HEK293 (cell line): ENCODE results near the gene TRAF3.

ENCODE experiments used
- CTCF ChIA-PET: fragments of 350-600 bp; formaldehyde crosslinking; extraction: SDS; loops from one replicate; lab custom pipeline; 2021; ENCODE audit warnings: antibody characterized with exemption; lab: Yijun Ruan, JAX
- POLR2A ChIA-PET: fragments of 300-600 bp; formaldehyde crosslinking; extraction: SDS; loops from one replicate; lab custom pipeline; 2020; ENCODE audit warnings: antibody characterized with exemption, inconsistent platforms; lab: Yijun Ruan, JAX
- H3K27ac ChIP-seq: fragments of 200-500 bp; sonication (Bioruptor generic); 2 replicates; pipeline ENCODE4 v1.5.1; 2014; ENCODE audit warnings: low read depth, low read length, control low read depth, inconsistent platforms; ENCODE audit errors: extremely low read depth
- H3K36me3 ChIP-seq, 2 experiments: fragments of 200-500 bp in 1 of 2; sonication (Bioruptor generic) in 1 of 2; 1 replicate in 1 of 2; 2 replicates in 1 of 2; pipeline ENCODE4 v1.5.1; 2014 to 2017; ENCODE audit warnings: inconsistent platforms in 2 of 2, low read length in 2 of 2; ENCODE audit not compliant: control insufficient read depth in 2 of 2, insufficient read depth in 1 of 2
- H3K4me1 ChIP-seq: fragments of 200-500 bp; sonication (Bioruptor generic); 2 replicates; pipeline ENCODE4 v1.5.1; 2014; ENCODE audit warnings: mild to moderate bottlenecking, low read length, inconsistent platforms; ENCODE audit not compliant: control insufficient read depth, insufficient read depth
- H3K4me3 ChIP-seq: 2 replicates; pipeline ENCODE4 v1.5.1; 2011; ENCODE audit warnings: low read depth, mild to moderate bottlenecking, control low read depth, low read length, moderate library complexity
- H3K9me3 ChIP-seq: fragments of 200-500 bp; sonication (Bioruptor generic); 2 replicates; pipeline ENCODE4 v1.5.1; 2014; ENCODE audit warnings: low read depth, low read length, inconsistent platforms; ENCODE audit not compliant: control insufficient read depth, insufficient read depth
- BCL11A ChIP-seq: fragments of 450-650 bp; formaldehyde crosslinking; IDR thresholded peaks from 2 replicates; pipeline ENCODE4 v1.5.1; 2016; ENCODE audit warnings: low read depth, missing biosample characterization, missing genetic modification characterization
- KLF8 ChIP-seq: fragments of 450-650 bp; formaldehyde crosslinking; IDR thresholded peaks from 2 replicates; pipeline ENCODE4 v1.5.1; 2016; ENCODE audit warnings: missing biosample characterization, missing genetic modification characterization
- SCRT2 ChIP-seq: fragments of 450-650 bp; formaldehyde crosslinking; IDR thresholded peaks from 2 replicates; pipeline ENCODE4 v1.5.1; 2016; ENCODE audit warnings: missing biosample characterization, missing genetic modification characterization
- YY2 ChIP-seq: fragments of 450-650 bp; formaldehyde crosslinking; IDR thresholded peaks from 2 replicates; pipeline ENCODE4 v1.5.1; 2016; ENCODE audit warnings: missing biosample characterization, missing genetic modification characterization
- ZEB2 ChIP-seq: fragments of 450-650 bp; formaldehyde crosslinking; IDR thresholded peaks from 2 replicates; pipeline ENCODE4 v1.5.1; 2016; ENCODE audit warnings: missing biosample characterization, missing genetic modification characterization
- ZFP41 ChIP-seq: fragments of 450-650 bp; formaldehyde crosslinking; IDR thresholded peaks from 2 replicates; pipeline ENCODE4 v1.5.1; 2016; ENCODE audit warnings: missing biosample characterization, missing genetic modification characterization, borderline replicate concordance
- ZNF175 ChIP-seq: fragments of 450-650 bp; formaldehyde crosslinking; IDR thresholded peaks from 2 replicates; pipeline ENCODE4 v1.5.1; 2016; ENCODE audit warnings: missing biosample characterization, missing genetic modification characterization
- ZNF214 ChIP-seq: fragments of 450-650 bp; formaldehyde crosslinking; IDR thresholded peaks from 2 replicates; pipeline ENCODE4 v1.5.1; 2017; ENCODE audit warnings: missing biosample characterization, mild to moderate bottlenecking, missing genetic modification characterization, borderline replicate concordance
- ZNF239 ChIP-seq: fragments of 450-650 bp; formaldehyde crosslinking; IDR thresholded peaks from 2 replicates; pipeline ENCODE4 v1.5.1; 2016; ENCODE audit warnings: missing biosample characterization, missing genetic modification characterization
- ZNF248 ChIP-seq: fragments of 450-650 bp; formaldehyde crosslinking; IDR thresholded peaks from 2 replicates; pipeline ENCODE4 v1.5.1; 2017; ENCODE audit warnings: missing biosample characterization, missing genetic modification characterization
- ZNF274 ChIP-seq, 2 experiments: fragments of 200-500 bp in 1 of 2; fragments of 450-650 bp in 1 of 2; sonication (Bioruptor generic) in 1 of 2; formaldehyde crosslinking in 1 of 2; IDR thresholded peaks; 2 replicates each; pipeline versions ENCODE4 v1.5.1 to v1.6.1; 2014 to 2016; ENCODE audit warnings: borderline replicate concordance in 1 of 2, inconsistent platforms in 1 of 2, low read length in 1 of 2, missing biosample characterization in 1 of 2, missing genetic modification characterization in 1 of 2
- ZNF335 ChIP-seq: fragments of 450-650 bp; formaldehyde crosslinking; conservative IDR thresholded peaks from 2 replicates; pipeline ENCODE4 v1.5.1; 2016; ENCODE audit warnings: missing biosample characterization, missing genetic modification characterization
- ZNF366 ChIP-seq: fragments of 450-650 bp; formaldehyde crosslinking; conservative IDR thresholded peaks from 2 replicates; pipeline ENCODE4 v1.5.1; 2016; ENCODE audit warnings: missing biosample characterization, missing genetic modification characterization
- ZNF404 ChIP-seq: fragments of 450-650 bp; formaldehyde crosslinking; IDR thresholded peaks from 2 replicates; pipeline ENCODE4 v1.5.1; 2017; ENCODE audit warnings: missing biosample characterization, missing genetic modification characterization
- ZNF416 ChIP-seq: fragments of 450-650 bp; formaldehyde crosslinking; IDR thresholded peaks from 2 replicates; pipeline ENCODE4 v1.5.1; 2016; ENCODE audit warnings: missing biosample characterization, missing genetic modification characterization
- ZNF423 ChIP-seq: fragments of 450-650 bp; formaldehyde crosslinking; IDR thresholded peaks from 2 replicates; pipeline ENCODE4 v1.5.1; 2016; ENCODE audit warnings: missing biosample characterization, missing genetic modification characterization
- ZNF48 ChIP-seq: fragments of 450-650 bp; formaldehyde crosslinking; IDR thresholded peaks from 2 replicates; pipeline ENCODE4 v1.5.1; 2016; ENCODE audit warnings: missing biosample characterization, missing genetic modification characterization
- ZNF660 ChIP-seq: fragments of 450-650 bp; IDR thresholded peaks from 2 replicates; pipeline ENCODE4 v1.5.1; 2018; ENCODE audit warnings: missing biosample characterization, mild to moderate bottlenecking, missing genetic modification characterization
- ZNF747 ChIP-seq: fragments of 450-650 bp; formaldehyde crosslinking; IDR thresholded peaks from 2 replicates; pipeline ENCODE4 v1.5.1; 2016; ENCODE audit warnings: missing biosample characterization, missing genetic modification characterization
- TF ChIP-seq, protein P1 (sequence below): fragments of 450-650 bp; formaldehyde crosslinking; IDR thresholded peaks from 2 replicates; pipeline ENCODE4 v1.5.1; 2017; ENCODE audit warnings: missing biosample characterization, mild to moderate bottlenecking, missing genetic modification characterization, moderate library complexity
- TF ChIP-seq, protein P2 (sequence below): fragments of 450-650 bp; formaldehyde crosslinking; IDR thresholded peaks from 2 replicates; pipeline ENCODE4 v1.5.1; 2017; ENCODE audit warnings: missing biosample characterization, missing genetic modification characterization
- TF ChIP-seq, protein P3 (sequence below): fragments of 450-650 bp; formaldehyde crosslinking; IDR thresholded peaks from 2 replicates; pipeline ENCODE4 v1.5.1; 2016; ENCODE audit warnings: missing biosample characterization, missing genetic modification characterization

Gene TRAF3

DNA sequence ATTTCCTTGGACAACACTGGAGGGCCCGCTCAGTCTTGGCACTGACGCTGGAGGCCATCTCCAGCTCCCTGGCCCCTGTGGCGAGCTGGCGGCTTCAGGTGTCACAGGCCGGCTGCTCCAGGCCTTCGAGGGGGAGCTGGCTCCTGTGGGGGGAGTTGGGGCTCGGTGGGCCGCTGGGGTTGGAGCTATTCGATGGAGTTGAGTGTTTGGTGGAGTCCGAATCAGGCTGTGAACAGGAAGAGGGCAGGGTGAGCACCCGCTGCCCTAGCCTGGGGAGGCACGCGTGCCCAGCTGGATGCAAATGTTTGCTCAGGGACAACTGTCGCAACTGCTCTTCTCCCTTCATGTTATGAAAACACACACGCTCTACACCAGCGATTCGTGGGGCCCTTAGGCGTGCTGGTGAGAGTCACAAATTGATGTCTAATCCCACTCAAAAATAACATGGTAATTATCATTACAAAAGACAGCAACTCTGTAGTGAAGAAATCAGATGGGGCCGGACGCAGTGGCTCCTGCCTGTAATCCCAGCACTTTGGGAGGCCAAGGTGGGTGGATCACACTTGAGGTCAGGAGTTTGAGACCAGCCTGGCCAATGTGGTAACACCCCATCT is 156.5 kb downstream of the TRAF3 start:
- Histone ChIP-seq H3K4me3 (no peak overlapping the region), H3K36me3 (peaks cover 0 to 39% of the 10 kb centered on the region in 2 experiments; a peak in 2 of 3 replicates), H3K4me1 (no peaks in the 10 kb centered on the region), H3K9me3 (no peaks in the 10 kb centered on the region), H3K27ac (no peak overlapping the region)
- TF ChIP-seq ZNF335, result no peak
- POLR2A ChIA-PET, result no interaction called here
- CTCF ChIA-PET, result interaction anchor here (0.6 kb wide), 1 partner anchor 170 kb away, joined by 4 read pairs; no protein-coding TSS in a partner anchor

DNA sequence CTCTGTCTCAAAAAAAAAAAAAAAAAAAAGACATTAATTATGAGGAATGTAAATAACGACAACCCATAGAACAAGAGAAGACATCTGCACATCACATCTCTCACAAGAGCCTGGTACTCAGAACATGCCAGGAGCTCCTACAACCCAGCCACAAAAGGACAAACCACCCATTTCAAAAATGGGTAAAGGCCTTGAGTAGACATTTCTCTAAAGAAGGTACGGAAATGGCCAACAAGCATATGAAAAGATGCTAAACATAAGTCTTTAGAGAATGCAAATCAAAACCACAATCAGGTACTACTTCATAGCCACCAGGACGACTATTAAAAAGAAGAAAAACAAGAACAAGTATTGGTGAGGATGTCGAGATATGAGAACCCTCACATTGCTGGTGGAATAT is 158.5 kb downstream of the TRAF3 start:
- POLR2A ChIA-PET, result no interaction called here

DNA sequence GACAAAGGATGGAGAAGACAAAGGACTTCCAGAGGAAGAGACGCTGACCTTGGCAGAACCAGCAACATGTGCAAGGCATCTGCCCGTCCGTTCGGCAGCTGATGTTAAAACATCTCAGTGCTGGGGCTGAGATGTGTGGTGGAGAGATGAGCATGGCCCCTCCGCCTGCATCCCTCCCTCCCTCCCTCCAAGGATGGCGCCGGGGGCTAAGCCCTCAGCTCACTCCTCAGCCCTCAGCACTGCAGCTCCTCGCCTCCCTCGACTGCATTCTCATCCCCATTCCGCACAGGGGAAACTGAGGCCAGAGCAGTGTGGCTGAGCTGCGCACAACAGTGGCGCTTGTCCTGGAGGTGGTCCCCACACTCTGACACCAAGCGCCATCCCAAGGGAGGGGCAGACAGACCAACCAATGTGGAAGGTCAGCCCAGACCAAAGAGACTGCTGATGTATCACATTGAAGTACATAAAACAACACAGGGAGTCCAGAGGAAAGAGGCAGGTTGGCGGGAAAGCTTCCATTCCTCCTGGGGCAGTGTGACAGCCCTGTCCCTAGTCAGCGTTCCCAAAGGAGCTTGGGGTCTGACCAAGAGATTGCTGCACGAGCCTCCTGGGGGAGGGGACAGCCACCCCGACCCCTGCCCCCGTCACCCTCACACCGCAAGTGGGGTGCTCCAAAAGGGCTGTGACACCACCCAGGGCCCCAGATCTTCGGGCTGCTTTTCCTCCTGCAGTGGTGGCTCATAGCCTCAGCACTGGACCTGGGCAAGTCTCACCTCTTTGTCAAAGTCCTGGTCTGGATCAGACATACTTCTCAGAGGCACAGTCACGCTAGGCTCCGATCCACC is 160.3 kb downstream of the TRAF3 start:
- no peaks in the 10 kb centered on the region for H3K4me1 ChIP-seq
- CTCF ChIA-PET, result no interaction called here
- no peak overlapping the region for H3K27ac ChIP-seq

More for the DNA sequence above, 158.5 kb downstream of the TRAF3 start:
- Histone ChIP-seq H3K9me3 (no peaks in the 10 kb centered on the region), H3K4me3 (no peak overlapping the region), H3K4me1 (no peaks in the 10 kb centered on the region), H3K27ac (no peak overlapping the region), H3K36me3 (peaks cover 0 to 56% of the 10 kb centered on the region in 2 experiments; a peak in 2 of 3 replicates)
- CTCF ChIA-PET, result interaction anchor here (0.7 kb wide), 1 partner anchor 240 kb away, joined by 3 read pairs; no protein-coding TSS in a partner anchor
- TF ChIP-seq, protein P1, sequence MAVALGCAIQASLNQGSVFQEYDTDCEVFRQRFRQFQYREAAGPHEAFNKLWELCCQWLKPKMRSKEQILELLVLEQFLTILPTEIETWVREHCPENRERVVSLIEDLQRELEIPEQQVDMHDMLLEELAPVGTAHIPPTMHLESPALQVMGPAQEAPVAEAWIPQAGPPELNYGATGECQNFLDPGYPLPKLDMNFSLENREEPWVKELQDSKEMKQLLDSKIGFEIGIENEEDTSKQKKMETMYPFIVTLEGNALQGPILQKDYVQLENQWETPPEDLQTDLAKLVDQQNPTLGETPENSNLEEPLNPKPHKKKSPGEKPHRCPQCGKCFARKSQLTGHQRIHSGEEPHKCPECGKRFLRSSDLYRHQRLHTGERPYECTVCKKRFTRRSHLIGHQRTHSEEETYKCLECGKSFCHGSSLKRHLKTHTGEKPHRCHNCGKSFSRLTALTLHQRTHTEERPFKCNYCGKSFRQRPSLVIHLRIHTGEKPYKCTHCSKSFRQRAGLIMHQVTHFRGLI (tag by site-specific recombination), result no peak
- TF ChIP-seq ZNF416 (tag by site-specific recombination) (no peak), SCRT2 (tag by site-specific recombination) (no peak), ZNF48 (no peak), ZEB2 (tag by site-specific recombination) (no peak), ZNF366 (tag by site-specific recombination) (no peak), ZNF423 (no peak)

DNA sequence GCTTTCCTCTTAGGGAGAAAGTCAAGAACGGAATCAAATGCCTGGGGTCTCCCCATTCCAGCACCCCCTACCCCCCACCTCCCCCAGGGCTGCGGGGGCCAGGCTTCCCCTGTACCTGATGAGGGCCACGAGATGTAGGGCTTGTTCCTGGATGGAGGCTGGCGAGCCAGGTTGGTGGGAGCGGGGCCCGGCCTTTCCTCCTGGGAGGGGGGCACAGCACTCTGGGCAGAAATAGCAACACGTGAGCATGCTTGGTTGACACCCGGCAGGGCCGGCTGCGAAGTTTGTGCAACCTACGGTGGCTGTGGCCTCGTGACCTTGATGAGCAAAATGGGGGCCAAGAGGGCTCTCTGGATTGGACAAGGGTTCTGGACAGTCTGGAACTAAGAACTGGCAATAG is 160.9 kb downstream of the TRAF3 start:
- H3K36me3 ChIP-seq, result peaks cover 0 to 71% of the 10 kb centered on the region in 2 experiments; a peak in 2 of 3 replicates
- POLR2A ChIA-PET, result no interaction called here
- TF ChIP-seq ZNF747 (tag by site-specific recombination), result no peak
- TF ChIP-seq ZNF175, result no peak
- no peak for TF ChIP-seq KLF8
- no peak for TF ChIP-seq ZNF274 (IDR thresholded peaks at IDR 0.05; ENCODE audit: low read length)
- TF ChIP-seq ZNF274 (tag by site-specific recombination; IDR thresholded peaks at IDR 0.05; ENCODE audit: borderline replicate concordance), result no peak
- TF ChIP-seq, protein P2, sequence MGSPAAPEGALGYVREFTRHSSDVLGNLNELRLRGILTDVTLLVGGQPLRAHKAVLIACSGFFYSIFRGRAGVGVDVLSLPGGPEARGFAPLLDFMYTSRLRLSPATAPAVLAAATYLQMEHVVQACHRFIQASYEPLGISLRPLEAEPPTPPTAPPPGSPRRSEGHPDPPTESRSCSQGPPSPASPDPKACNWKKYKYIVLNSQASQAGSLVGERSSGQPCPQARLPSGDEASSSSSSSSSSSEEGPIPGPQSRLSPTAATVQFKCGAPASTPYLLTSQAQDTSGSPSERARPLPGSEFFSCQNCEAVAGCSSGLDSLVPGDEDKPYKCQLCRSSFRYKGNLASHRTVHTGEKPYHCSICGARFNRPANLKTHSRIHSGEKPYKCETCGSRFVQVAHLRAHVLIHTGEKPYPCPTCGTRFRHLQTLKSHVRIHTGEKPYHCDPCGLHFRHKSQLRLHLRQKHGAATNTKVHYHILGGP (tag by site-specific recombination), result no peak
- no peak for TF ChIP-seq ZNF404 (tag by site-specific recombination)
- TF ChIP-seq, protein P3, sequence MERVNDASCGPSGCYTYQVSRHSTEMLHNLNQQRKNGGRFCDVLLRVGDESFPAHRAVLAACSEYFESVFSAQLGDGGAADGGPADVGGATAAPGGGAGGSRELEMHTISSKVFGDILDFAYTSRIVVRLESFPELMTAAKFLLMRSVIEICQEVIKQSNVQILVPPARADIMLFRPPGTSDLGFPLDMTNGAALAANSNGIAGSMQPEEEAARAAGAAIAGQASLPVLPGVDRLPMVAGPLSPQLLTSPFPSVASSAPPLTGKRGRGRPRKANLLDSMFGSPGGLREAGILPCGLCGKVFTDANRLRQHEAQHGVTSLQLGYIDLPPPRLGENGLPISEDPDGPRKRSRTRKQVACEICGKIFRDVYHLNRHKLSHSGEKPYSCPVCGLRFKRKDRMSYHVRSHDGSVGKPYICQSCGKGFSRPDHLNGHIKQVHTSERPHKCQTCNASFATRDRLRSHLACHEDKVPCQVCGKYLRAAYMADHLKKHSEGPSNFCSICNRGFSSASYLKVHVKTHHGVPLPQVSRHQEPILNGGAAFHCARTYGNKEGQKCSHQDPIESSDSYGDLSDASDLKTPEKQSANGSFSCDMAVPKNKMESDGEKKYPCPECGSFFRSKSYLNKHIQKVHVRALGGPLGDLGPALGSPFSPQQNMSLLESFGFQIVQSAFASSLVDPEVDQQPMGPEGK (tag by site-specific recombination), result no peak
- TF ChIP-seq YY2 (tag by site-specific recombination), result no peak
- no peak for TF ChIP-seq ZFP41 (tag by site-specific recombination)
- TF ChIP-seq ZNF239, result no peak
- no peak for TF ChIP-seq BCL11A (tag by site-specific recombination)

More for the DNA sequence above, 160.3 kb downstream of the TRAF3 start:
- Histone ChIP-seq H3K4me3 (no peak overlapping the region), H3K9me3 (no peaks in the 10 kb centered on the region), H3K36me3 (peaks cover 0 to 71% of the 10 kb centered on the region in 2 experiments; a peak in 2 of 3 replicates)
- POLR2A ChIA-PET, result no interaction called here
- TF ChIP-seq ZNF416 (tag by site-specific recombination) (no peak), ZNF214 (no peak), ZNF660 (no peak), ZNF248 (tag by site-specific recombination) (no peak)

More for the DNA sequence above, 160.9 kb downstream of the TRAF3 start:
- Histone ChIP-seq H3K4me3 (no peak overlapping the region), H3K9me3 (no peaks in the 10 kb centered on the region), H3K4me1 (no peaks in the 10 kb centered on the region), H3K27ac (no peak overlapping the region)
- CTCF ChIA-PET, result no interaction called here
